Smooth muscle cell (in vitro differentiated cells): ENCODE data around the gene ADAMTSL3. TPM values are rescaled to one million over a fixed set of nuclear protein-coding genes. Genes with fewer than 3 reads are reported as not detected.
"Not testable (repeated sequence)": the region's sequence is repeated elsewhere in the genome, so short reads cannot be mapped to it uniquely, and the experiment has no call there.

ENCODE experiments used
- DNase-seq: peaks from one replicate; lab custom pipeline; 2025; ENCODE audit not compliant: unreplicated experiment; lab: John Stamatoyannopoulos, UW
- H2AFZ ChIP-seq: fragments of 200-600 bp; sonication (generic); 2 replicates; pipeline ENCODE4 v1.6.0; 2016; ENCODE audit warnings: antibody characterized with exemption, low read depth, mild to moderate bottlenecking
- H3F3A ChIP-seq: fragments of 200-600 bp; sonication (generic); 2 replicates; pipeline ENCODE4 v1.6.0; 2017; ENCODE audit warnings: antibody characterized with exemption, low read depth
- H3K27ac ChIP-seq: fragments of 200-600 bp; sonication (generic); 2 replicates; pipeline ENCODE4 v1.5.1; 2016; ENCODE audit warnings: low read depth, mild to moderate bottlenecking
- H3K27me3 ChIP-seq: fragments of 200-600 bp; sonication (generic); 2 replicates; pipeline ENCODE4 v1.6.1; 2016; ENCODE audit warnings: low read depth, mild to moderate bottlenecking
- H3K36me3 ChIP-seq: fragments of 200-600 bp; sonication (generic); 2 replicates; pipeline ENCODE4 v1.5.1; 2016; ENCODE audit warnings: low read depth
- H3K4me1 ChIP-seq: fragments of 200-600 bp; sonication (generic); 2 replicates; pipeline ENCODE4 v1.5.1; 2016; ENCODE audit warnings: low read depth
- H3K4me2 ChIP-seq: fragments of 200-600 bp; sonication (generic); 2 replicates; pipeline ENCODE4 v1.6.0; 2016; ENCODE audit warnings: mild to moderate bottlenecking
- H3K4me3 ChIP-seq: fragments of 200-600 bp; sonication (generic); 2 replicates; pipeline ENCODE4 v1.5.1; 2016; ENCODE audit warnings: mild to moderate bottlenecking
- H3K79me2 ChIP-seq: fragments of 200-600 bp; sonication (generic); 2 replicates; pipeline ENCODE4 v1.6.0; 2016; ENCODE audit warnings: low read depth, mild to moderate bottlenecking
- H3K9ac ChIP-seq: fragments of 200-600 bp; sonication (generic); 2 replicates; pipeline ENCODE4 v1.6.0; 2016; ENCODE audit warnings: low read depth
- H3K9me3 ChIP-seq: fragments of 200-600 bp; sonication (generic); replicated peaks from 2 replicates; pipeline ENCODE4 v1.5.1; 2016; ENCODE audit warnings: low read depth
- H4K20me1 ChIP-seq: fragments of 200-600 bp; sonication (generic); 2 replicates; pipeline ENCODE4 v1.6.0; 2016; ENCODE audit warnings: low read depth
- WGBS: methylation state at CpG from one replicate; pipeline ENCODE4 v1.1.7; 2016; ENCODE audit warnings: low lambda C conversion rate; 5-methylcytosine and 5-hydroxymethylcytosine counted together
- polyA plus RNA-seq: library from polyadenylated mRNA; unstranded; fragments of >200 nt; fragmentation: Nextera tagmentation; extraction: Ambion mirVana; gene quantifications from 2 replicates; pipeline ENCODE4 v1.2.1, GENCODE V29; 2016
- total RNA-seq: library from RNA; depleted of rRNA; stranded (reverse); fragments of >200 nt; gene quantifications from 2 replicates; pipeline ENCODE4 v1.2.3, GENCODE V29; 2014
- TF ChIP-seq, protein P1 (sequence below): fragments of 200-600 bp; sonication (generic); IDR thresholded peaks from 2 replicates; pipeline ENCODE4 v1.5.1; 2017; ENCODE audit warnings: borderline replicate concordance, mild to moderate bottlenecking, antibody characterized with exemption; ENCODE audit not compliant: insufficient read depth, poor library complexity, severe bottlenecking

Gene ADAMTSL3
- total and polyA plus RNA-seq, 2 experiments from 2014 or later = 0.17 to 0.22 TPM

DNA sequence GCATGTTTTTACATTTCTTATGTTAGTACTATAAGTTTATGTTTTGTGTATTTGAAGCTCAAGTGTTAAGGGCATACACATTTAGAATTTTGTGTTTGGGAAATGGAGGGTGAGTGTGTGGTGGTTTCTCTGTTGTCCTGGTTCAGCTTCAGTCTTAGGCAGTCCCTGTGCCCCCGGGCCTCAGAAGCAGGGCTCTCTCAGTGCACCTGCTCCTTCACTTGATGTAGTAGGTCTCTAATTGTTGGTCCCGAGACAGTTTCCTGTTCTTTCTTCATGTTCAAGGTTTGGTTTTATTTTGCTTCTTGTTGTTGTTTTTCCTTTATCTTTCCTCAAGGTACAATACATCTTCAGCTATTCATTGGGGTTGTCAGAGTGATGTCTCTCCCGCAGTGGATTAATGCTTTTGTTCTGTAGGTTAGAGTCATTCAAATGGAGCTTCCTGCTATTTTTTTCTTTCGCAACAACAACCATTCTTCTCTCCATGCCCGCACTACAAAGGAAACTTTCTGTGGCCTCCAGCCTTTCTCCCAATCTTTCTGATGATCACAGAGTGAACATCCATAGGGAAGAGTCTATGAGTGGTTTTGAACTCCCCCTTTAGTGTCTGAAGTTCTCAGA lies 403.9 kb downstream of the ADAMTSL3 start:
- Histone ChIP-seq H3K27ac (no peak overlapping the region), H3K36me3 (no peaks in the 10 kb centered on the region), H3K27me3 (no peaks in the 10 kb centered on the region), H3K9ac (no peak overlapping the region), H3K9me3 (peaks cover 8% of the 10 kb centered on the region), H3K79me2 (no peaks in the 10 kb centered on the region), H4K20me1 (no peaks in the 10 kb centered on the region), H2AFZ (no peak overlapping the region), H3F3A (no peaks in the 10 kb centered on the region), H3K4me3 (no peak overlapping the region), H3K4me1 (no peaks in the 10 kb centered on the region), H3K4me2 (no peak overlapping the region)
- TF ChIP-seq, protein P1, sequence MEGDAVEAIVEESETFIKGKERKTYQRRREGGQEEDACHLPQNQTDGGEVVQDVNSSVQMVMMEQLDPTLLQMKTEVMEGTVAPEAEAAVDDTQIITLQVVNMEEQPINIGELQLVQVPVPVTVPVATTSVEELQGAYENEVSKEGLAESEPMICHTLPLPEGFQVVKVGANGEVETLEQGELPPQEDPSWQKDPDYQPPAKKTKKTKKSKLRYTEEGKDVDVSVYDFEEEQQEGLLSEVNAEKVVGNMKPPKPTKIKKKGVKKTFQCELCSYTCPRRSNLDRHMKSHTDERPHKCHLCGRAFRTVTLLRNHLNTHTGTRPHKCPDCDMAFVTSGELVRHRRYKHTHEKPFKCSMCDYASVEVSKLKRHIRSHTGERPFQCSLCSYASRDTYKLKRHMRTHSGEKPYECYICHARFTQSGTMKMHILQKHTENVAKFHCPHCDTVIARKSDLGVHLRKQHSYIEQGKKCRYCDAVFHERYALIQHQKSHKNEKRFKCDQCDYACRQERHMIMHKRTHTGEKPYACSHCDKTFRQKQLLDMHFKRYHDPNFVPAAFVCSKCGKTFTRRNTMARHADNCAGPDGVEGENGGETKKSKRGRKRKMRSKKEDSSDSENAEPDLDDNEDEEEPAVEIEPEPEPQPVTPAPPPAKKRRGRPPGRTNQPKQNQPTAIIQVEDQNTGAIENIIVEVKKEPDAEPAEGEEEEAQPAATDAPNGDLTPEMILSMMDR = no peak
- no peak for DNase-seq
- 64% methylated on average over 5 of the region's 5 CpGs for WGBS

DNA sequence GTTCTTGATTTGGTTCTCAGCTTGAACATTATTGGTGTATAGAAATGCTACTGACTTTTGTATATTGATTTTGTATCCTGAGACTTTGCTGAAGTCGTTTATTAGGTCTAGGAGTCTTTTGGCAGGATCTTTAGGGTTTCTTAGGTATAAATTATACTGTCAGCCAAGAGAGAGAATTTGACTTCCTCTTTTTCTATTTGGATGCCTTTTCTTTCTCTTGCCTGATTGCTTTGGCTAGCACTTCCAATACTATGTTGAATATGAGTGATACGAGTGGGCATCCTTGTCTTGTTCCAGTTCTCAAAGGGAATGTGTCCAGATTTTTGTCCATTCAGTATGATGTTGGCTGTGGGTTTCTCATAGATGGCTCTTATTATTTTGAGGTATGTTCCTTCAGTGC lies 409.8 kb downstream of the ADAMTSL3 start:
- H3K9me3 ChIP-seq = peaks cover 11% of the 10 kb centered on the region
- 75% methylated on average over 2 of the region's 2 CpGs for WGBS
- not testable (repeated sequence) for H3K27me3 ChIP-seq, H3K4me1 ChIP-seq, H3K36me3 ChIP-seq, H3K27ac ChIP-seq, H3K79me2 ChIP-seq, H3F3A ChIP-seq, H2AFZ ChIP-seq, H3K9ac ChIP-seq, H4K20me1 ChIP-seq, H3K4me3 ChIP-seq, H3K4me2 ChIP-seq, DNase-seq

DNA sequence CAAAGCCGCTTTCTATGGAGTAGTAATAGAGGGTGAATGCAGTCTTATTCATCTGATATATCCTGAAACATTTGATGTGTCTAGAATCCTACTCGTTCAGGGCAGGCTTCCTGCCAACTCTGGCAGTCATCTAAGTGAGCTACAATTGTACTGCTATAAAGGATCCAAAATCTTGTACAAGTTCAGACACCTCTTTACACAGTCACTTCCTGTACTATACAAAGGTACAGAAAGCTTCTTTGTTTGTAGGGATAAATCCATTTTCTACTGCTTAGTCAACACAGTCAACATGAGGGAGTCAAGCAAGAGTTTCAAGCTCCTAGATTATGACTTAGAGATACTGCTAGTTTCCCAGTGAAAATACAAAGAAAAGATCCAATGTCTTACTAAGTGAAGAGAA lies 414.8 kb downstream of the ADAMTSL3 start:
- H3F3A ChIP-seq, H3K9ac ChIP-seq, H3K36me3 ChIP-seq, H2AFZ ChIP-seq, H3K4me3 ChIP-seq, H3K9me3 ChIP-seq, H4K20me1 ChIP-seq, H3K4me2 ChIP-seq, H3K27me3 ChIP-seq, H3K79me2 ChIP-seq, DNase-seq, H3K4me1 ChIP-seq: not testable (repeated sequence)
- 82% methylated on average over 2 of the region's 2 CpGs for whole genome bisulfite sequencing
- H3K27ac ChIP-seq = peak overlapping the region; percentile 11

DNA sequence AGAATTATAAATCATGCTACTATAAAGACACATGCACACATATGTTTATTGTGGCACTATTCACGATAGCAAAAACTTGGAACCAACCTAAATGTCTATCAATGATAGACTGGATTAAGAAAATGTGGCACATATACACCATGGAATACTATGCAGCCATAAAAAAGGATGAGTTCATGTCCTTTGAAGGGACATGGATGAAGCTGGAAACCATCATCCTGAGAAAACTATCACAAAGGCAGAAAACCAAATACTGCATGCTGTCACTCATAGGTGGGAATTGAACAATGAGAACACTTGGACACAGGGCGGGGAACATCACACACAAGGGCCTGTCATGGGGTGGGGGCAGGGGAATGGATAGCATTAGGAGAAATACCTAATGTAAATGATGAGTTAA lies 424.1 kb downstream of the ADAMTSL3 start:
- H2AFZ ChIP-seq, H3K9me3 ChIP-seq, DNase-seq, H4K20me1 ChIP-seq, H3K9ac ChIP-seq, H3K4me1 ChIP-seq, H3K4me3 ChIP-seq, H3K79me2 ChIP-seq, H3K27ac ChIP-seq, H3K36me3 ChIP-seq, H3K4me2 ChIP-seq, H3F3A ChIP-seq: not testable (repeated sequence)
- WGBS = 90% methylated on average over 2 of the region's 2 CpGs
- peaks cover 52% of the 10 kb centered on the region for H3K27me3 ChIP-seq

DNA sequence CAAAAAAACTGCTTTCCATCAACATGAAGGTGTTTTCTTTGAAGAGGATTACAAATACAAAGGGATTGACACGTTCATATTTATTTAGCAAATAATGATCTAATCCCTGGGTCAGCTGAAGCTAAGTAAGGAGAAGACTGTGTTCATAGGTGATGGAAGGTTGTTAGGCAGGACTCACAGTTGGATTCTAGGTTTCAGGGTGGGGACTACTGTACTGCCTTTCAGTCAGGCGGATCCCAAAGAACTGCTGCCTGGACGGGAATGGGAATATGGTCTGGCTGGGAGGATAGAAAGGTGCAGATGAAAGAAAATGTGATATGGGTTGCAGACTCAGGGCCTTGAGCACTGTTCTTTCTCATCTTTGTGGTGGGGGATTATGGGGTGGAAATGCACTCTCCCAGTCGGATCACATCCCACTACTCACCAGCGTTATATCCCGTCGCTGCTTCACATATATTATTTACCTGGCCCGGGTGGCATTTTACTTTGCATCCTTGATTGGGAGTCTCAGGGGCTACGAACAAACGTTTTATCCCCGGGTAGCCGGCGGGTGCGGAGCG lies 425.5 kb downstream of the ADAMTSL3 start:
- Histone ChIP-seq H3K4me3 (peak overlapping the region; percentile 62), H2AFZ (peak overlapping the region; percentile 84), H3K4me2 (peak overlapping the region; percentile 91), H3K27me3 (peaks cover 58% of the 10 kb centered on the region)
- not testable (repeated sequence) for H3K4me1 ChIP-seq, H4K20me1 ChIP-seq, H3K27ac ChIP-seq, H3K79me2 ChIP-seq, H3F3A ChIP-seq, H3K36me3 ChIP-seq, H3K9me3 ChIP-seq, DNase-seq, H3K9ac ChIP-seq
- WGBS = 17% methylated on average over 15 of the region's 15 CpGs
